Liver (tissue), 9 donors: ENCODE results near the gene ACTR2. TPM values are rescaled to one million over a fixed set of nuclear protein-coding genes. Genes with fewer than 3 reads are reported as not detected.

ENCODE experiments used
- DNase-seq: peaks from one replicate; pipeline ENCODE4 v3.0.0-alpha.2; 2017; ENCODE audit warnings: low spot score
- H3K27ac ChIP-seq, 2 donors: one replicate each; pipeline ENCODE4 v1.7.0; 2013; ENCODE audit warnings: inconsistent platforms in 2 of 2, low read length in 2 of 2, control low read depth in 1 of 2, low read depth in 1 of 2, mild to moderate bottlenecking in 1 of 2
- H3K27me3 ChIP-seq, 4 donors: one replicate each; pipeline versions ENCODE4 v1.6.1 to v1.7.0; 2013; ENCODE audit warnings: low read length in 3 of 4, inconsistent platforms in 1 of 4, mild to moderate bottlenecking in 1 of 4, moderate library complexity in 1 of 4; ENCODE audit not compliant: control insufficient read depth in 4 of 4, insufficient read depth in 4 of 4
- H3K36me3 ChIP-seq, 4 donors: one replicate each; pipeline versions ENCODE4 v1.6.1 to v1.7.0; 2013; ENCODE audit warnings: low read length in 3 of 4, mild to moderate bottlenecking in 3 of 4, low read depth in 1 of 4, moderate library complexity in 1 of 4; ENCODE audit not compliant: control insufficient read depth in 4 of 4, insufficient read depth in 3 of 4
- H3K4me1 ChIP-seq, 4 donors: one replicate each; pipeline versions ENCODE4 v1.6.1 to v1.7.0; 2013; ENCODE audit warnings: low read length in 3 of 4, mild to moderate bottlenecking in 3 of 4, moderate library complexity in 1 of 4; ENCODE audit not compliant: control insufficient read depth in 4 of 4, insufficient read depth in 4 of 4
- H3K4me3 ChIP-seq, 3 donors: one replicate each; pipeline versions ENCODE4 v1.6.1 to v1.7.0; 2013; ENCODE audit warnings: low read length in 3 of 3, control low read depth in 1 of 3, low read depth in 1 of 3, mild to moderate bottlenecking in 1 of 3
- H3K9ac ChIP-seq, 2 donors: one replicate each; pipeline ENCODE4 v1.7.0; 2013; ENCODE audit warnings: low read length in 2 of 2, mild to moderate bottlenecking in 2 of 2, moderate library complexity in 2 of 2, control low read depth in 1 of 2, low read depth in 1 of 2
- H3K9me3 ChIP-seq, 4 donors: one replicate each; pipeline versions ENCODE4 v1.6.1 to v1.7.0; 2013; ENCODE audit warnings: low read length in 3 of 4; ENCODE audit not compliant: control insufficient read depth in 4 of 4
- ATF3 ChIP-seq: IDR thresholded peaks from 2 replicates; pipeline ENCODE4 v1.6.1; 2016; ENCODE audit warnings: antibody characterized with exemption
- CTCF ChIP-seq: fragments of 150-350 bp; IDR thresholded peaks from 2 replicates; pipeline ENCODE4 v1.5.1; 2017; ENCODE audit warnings: improper control_type of control experiment, low read depth, low read length; ENCODE audit not compliant: missing input control
- FOXA1 ChIP-seq: IDR thresholded peaks from 2 replicates; pipeline ENCODE4 v1.6.1; 2016; ENCODE audit warnings: antibody characterized with exemption
- FOXA2 ChIP-seq: IDR thresholded peaks from 2 replicates; pipeline ENCODE4 v1.6.1; 2016; ENCODE audit warnings: antibody characterized with exemption
- GABPA ChIP-seq, 2 donors: IDR thresholded peaks in 1 of 2; conservative IDR thresholded peaks in 1 of 2; 2 replicates each; pipeline ENCODE4 v1.6.1; 2016; ENCODE audit warnings: antibody characterized with exemption in 2 of 2, mild to moderate bottlenecking in 1 of 2, moderate library complexity in 1 of 2
- JUND ChIP-seq, 2 donors: IDR thresholded peaks; 2 replicates each; pipeline ENCODE4 v1.6.1; 2016; ENCODE audit warnings: antibody characterized with exemption in 2 of 2
- NR2F2 ChIP-seq: IDR thresholded peaks from 2 replicates; pipeline ENCODE4 v1.6.1; 2016; ENCODE audit warnings: antibody characterized with exemption
- RAD21 ChIP-seq, 2 donors: IDR thresholded peaks; 2 replicates each; pipeline ENCODE4 v1.6.1; 2016; ENCODE audit warnings: antibody characterized with exemption in 2 of 2, mild to moderate bottlenecking in 2 of 2
- REST ChIP-seq: IDR thresholded peaks from 2 replicates; pipeline ENCODE4 v1.6.1; 2016; ENCODE audit warnings: antibody characterized with exemption, mild to moderate bottlenecking
- RXRA ChIP-seq, 2 donors: IDR thresholded peaks; 2 replicates each; pipeline ENCODE4 v1.6.1; 2017 to 2018; ENCODE audit warnings: antibody characterized with exemption in 2 of 2, mild to moderate bottlenecking in 1 of 2
- SP1 ChIP-seq: IDR thresholded peaks from 2 replicates; pipeline ENCODE4 v1.6.1; 2018; ENCODE audit warnings: antibody characterized with exemption, mild to moderate bottlenecking
- TAF1 ChIP-seq: conservative IDR thresholded peaks from 2 replicates; pipeline ENCODE4 v1.6.1; 2016; ENCODE audit warnings: antibody characterized with exemption, mild to moderate bottlenecking
- YY1 ChIP-seq: IDR thresholded peaks from 2 replicates; pipeline ENCODE4 v1.6.1; 2016; ENCODE audit warnings: antibody characterized with exemption, mild to moderate bottlenecking
- ZBTB33 ChIP-seq: IDR thresholded peaks from 2 replicates; pipeline ENCODE4 v1.6.1; 2016; ENCODE audit warnings: antibody characterized with exemption
- WGBS: extraction: QIAGEN DNeasy Blood & Tissue Kit; methylation state at CpG from one replicate; pipeline ENCODE4 v1.1.7; 2013; 5-methylcytosine and 5-hydroxymethylcytosine counted together
- polyA plus RNA-seq, 2 donors: library from polyadenylated mRNA; stranded (reverse) in 1 of 2; unstranded in 1 of 2; fragments of 200-250 nt in 1 of 2; fragments of >200 nt in 1 of 2; fragmentation: Nextera tagmentation in 1 of 2; extraction: Ambion mirVana in 1 of 2; gene quantifications; one replicate each; pipeline versions ENCODE4 v1.2.1 to v1.2.3, GENCODE V29; 2013 to 2015
- total RNA-seq, 2 donors: library from RNA; depleted of rRNA; stranded (reverse); fragments of >200 nt; gene quantifications; one replicate each; pipeline ENCODE4 v1.2.3, GENCODE V29; 2014
- donor health status: healthy.
- donor health status: healthy.
- donor health status: healthy.
- donor health status: healthy.
- donor health status: healthy.

ACTR2 gene
- total and polyA plus RNA-seq, 4 donors = 21.6 to 72.0 (median 45.9) TPM

- peaks cover 8 to 28% (median 18%) of the 10 kb centered on the region in 4 donors for H3K36me3 ChIP-seq
- TF ChIP-seq SP1 (no peak), ZBTB33 (no peak), YY1 (no peak), NR2F2 (no peak), RXRA (IDR thresholded peaks at IDR 0.05) (no peak), JUND (IDR thresholded peaks at IDR 0.05) (no peak), CTCF (no peak), TAF1 (no peak), FOXA1 (no peak), REST (no peak), FOXA2 (no peak), RAD21 (IDR thresholded peaks at IDR 0.05) (no peak), GABPA (IDR thresholded peaks at IDR 0.05 in 1 of 2, conservative IDR thresholded peaks at IDR 0.05 in 1 of 2) (no peak), ATF3 (no peak)
- DNase-seq = no peak
- H3K27me3 ChIP-seq = no peaks in the 10 kb centered on the region
- no peak overlapping the region for H3K27ac ChIP-seq
- 92% methylated on average over 7 of the region's 7 CpGs for WGBS
- H3K4me1 ChIP-seq = peaks cover 0 to 5% (median 0%) of the 10 kb centered on the region in 4 donors
- H3K9ac ChIP-seq = no peak overlapping the region
- no peak overlapping the region for H3K4me3 ChIP-seq
- no peaks in the 10 kb centered on the region for H3K9me3 ChIP-seq
These were observed 90.2 kb downstream of the ACTR2 start for GRCh38 chr2:65317841-65318240.

- H3K27me3 ChIP-seq = no peaks in the 10 kb centered on the region
- H3K9me3 ChIP-seq = no peaks in the 10 kb centered on the region
- no peak overlapping the region for H3K27ac ChIP-seq
- no peak overlapping the region for H3K4me3 ChIP-seq
- peaks cover 0 to 15% (median 8%) of the 10 kb centered on the region in 4 donors for H3K36me3 ChIP-seq
- H3K9ac ChIP-seq = no peak overlapping the region
- DNase-seq = no peak
- whole genome bisulfite sequencing = 94% methylated on average over 5 of the region's 5 CpGs
- peaks cover 0 to 5% (median 0%) of the 10 kb centered on the region in 4 donors for H3K4me1 ChIP-seq
- TF ChIP-seq FOXA1 = no peak
These were observed 91.5 kb downstream of the ACTR2 start for GRCh38 chr2:65319072-65319673.
